Central memory CD4-positive, alpha-beta T cell (primary cell): ENCODE data around the gene WNT10A.
"Not testable (repeated sequence)": the region's sequence is repeated elsewhere in the genome, so short reads cannot be mapped to it uniquely, and the experiment has no call there.

ENCODE experiments used
- DNase-seq: peaks from one replicate; pipeline ENCODE4 v3.0.0; 2022

Gene WNT10A

DNA sequence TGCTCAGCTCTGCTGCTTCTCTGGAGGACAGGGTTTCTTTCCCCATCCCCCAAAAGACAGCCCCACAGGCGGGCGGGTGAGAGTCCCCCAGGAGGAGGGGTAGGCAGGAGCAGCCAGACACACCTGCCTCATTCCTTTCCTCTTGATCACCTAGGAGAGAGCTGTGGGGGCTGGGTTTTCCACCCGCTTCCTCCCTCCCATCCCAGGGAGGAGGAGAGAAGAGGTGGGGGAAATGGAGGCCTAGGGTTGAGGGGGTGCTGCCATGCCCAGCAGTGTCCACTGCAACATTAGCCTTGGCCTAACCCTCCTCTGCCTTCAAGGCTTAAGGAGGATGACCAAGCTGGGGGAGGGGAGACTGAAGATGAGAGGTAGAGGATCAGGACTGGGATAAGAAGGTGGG is 14.7 kb downstream of the WNT10A start:
- DNase-seq: no peak

GRCh38 chr2:218895759-218896500 is 15.3 kb downstream of the WNT10A start:
- DNase-seq: no peak

GRCh38 chr2:218896501-218897393 is 16.1 kb downstream of the WNT10A start:
- peak; percentile 92 for DNase-seq

GRCh38 chr2:218897394-218898108 is 16.9 kb downstream of the WNT10A start:
- no peak for DNase-seq

GRCh38 chr2:218898109-218898878 is 17.6 kb downstream of the WNT10A start:
- peak; percentile 67 for DNase-seq

- DNase-seq: no peak
Observed at GRCh38 chr2:218899147-218899546, 18.5 kb downstream of the WNT10A start.

- DNase-seq: no peak
Observed at GRCh38 chr2:218902427-218902826, 21.8 kb downstream of the WNT10A start.

DNA sequence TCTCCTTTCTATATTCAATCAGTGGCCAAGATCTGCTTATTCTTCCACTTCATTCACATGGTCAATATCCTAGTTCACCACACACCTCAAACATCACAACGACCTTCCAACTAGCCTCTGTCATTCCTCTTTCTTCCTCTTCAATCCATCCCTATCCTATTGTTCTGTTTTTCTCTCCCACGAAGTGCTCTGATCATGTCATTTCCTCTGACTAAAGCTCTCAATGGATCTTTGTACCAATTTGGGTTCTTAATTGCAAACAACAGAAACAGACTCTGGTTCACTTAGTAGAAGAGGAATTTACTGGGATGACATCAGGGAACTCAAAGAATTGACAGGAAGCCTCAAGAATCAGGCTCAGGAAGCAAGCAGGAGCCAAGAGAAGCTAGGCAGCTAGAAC is 23.5 kb downstream of the WNT10A start:
- DNase-seq: no peak

DNA sequence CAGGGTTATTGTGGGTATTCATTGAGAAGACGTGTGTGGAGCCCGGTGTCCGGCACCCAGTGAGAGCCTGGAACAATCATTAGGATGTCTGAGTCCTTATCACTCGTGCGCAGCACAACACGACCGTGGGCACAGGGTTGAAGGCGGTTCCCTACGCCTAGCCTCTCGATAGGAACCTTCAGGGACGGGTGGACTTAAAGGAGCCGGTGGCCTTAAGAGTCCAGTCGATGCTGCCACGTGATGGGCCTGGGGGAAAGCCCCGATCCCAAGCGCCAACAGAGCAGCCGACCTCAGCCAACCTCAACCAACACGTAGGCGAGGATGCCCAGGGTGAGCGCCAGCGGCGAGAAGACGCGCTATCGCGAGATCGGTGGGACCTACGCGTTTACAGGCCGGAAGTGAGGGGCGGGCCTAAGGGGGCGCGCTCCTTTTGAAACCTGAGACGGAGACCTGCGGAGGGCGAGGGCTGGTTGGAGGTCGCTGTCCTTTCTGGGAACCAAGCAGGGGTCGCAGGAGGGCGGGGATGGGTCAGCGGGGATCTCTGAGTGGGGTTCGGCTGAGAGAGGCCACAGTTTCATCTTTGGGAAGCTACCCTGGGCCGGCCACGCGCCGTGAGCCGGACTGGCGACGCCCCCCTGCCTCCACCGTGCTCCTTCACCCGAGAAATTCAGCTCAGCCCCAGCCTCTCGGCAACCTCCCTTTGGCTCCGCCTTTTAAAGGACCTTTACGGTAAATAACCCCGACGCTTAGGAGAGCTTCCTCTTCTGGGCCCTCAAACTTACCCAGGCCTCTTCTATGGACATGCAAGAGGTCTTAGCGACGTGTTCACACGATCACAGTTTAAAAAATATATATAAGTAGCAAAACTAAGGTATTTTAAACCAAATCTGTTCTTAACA is 28.3 kb downstream of the WNT10A start:
- peak; percentile 86 for DNase-seq

DNA sequence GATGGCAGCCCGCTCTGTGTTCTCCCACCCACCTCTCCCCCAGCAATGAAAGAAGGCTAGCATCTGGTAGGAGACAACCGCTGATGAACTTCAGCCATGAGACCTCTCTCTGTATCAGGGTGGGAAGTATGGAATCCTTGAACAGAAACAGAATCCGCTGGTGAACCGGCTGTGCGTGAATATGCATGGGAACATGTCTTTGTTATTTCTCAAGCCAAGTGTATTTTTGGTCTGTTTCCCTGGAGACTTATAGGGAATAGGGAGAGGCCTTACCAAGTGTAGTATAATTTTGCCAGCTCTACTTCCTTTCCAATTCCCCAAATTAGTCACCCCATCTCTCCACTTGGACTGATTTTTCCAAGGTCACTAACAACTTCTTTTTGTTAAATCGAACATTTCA is 30.1 kb downstream of the WNT10A start:
- DNase-seq: no peak

- no peak for DNase-seq
Observed at GRCh38 chr2:218920504-218920903, 39.9 kb downstream of the WNT10A start.

DNA sequence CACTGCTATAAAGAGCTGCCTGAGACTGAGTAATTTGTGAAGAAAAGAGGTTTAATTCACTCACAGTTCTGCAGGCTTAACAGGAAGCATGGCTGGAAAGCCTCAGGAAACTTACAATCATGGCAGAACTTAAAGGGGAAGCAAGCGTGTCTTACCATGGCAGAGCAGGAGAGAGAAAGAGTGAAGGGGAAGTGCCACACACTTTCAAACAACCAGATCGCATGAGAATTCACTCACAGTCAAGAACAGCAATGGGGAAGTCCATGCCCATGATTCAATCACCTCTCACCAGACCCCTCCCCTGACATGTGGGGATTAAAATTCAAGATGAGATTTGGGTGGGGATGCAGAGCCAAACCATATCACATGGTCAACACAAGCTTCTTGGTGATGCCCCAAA is 44.1 kb downstream of the WNT10A start:
- DNase-seq: no peak

DNA sequence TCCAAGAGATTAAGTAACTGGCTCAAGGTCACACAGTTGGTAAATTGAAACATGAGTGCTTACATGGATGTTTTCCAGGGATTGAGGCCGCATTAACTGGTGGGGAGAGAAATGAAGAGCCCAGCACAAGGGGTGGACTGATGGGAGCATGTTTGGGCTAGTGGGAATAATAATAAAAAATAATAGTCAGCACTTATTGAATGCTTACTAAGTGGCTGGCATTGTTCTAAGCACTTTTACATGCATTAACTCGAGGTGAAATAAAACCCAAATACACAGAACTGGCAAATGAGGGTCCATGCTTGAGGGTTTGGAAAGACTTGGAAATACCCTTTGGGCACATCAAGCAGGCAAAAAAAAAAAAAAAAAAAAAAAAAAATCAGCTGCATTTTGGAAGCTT is 44.8 kb downstream of the WNT10A start:
- DNase-seq: no peak

- DNase-seq: no peak
Observed at GRCh38 chr2:218927422-218927821, 46.8 kb downstream of the WNT10A start.

- DNase-seq: no peak
Observed at GRCh38 chr2:218927876-218928275, 47.2 kb downstream of the WNT10A start.

DNA sequence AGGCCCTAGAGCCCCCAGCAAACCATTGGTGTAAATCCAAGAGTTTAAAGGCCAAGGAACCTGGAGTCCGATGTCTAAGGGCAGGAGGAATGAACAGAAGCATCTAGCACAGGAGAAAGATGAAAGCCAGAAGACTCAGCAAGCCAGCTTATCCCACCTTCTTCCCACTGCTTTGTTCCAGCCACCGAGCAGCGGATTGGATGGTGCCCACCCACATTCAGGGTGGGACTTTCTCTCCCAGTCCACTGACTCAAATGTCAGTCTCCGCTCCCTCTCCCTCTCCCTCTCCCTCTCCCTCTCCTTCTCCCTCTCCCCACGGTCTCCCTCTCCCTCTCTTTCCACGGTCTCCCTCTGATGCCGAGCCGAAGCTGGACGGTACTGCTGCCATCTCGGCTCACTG is 49.8 kb downstream of the WNT10A start:
- DNase-seq: not testable (repeated sequence)

DNA sequence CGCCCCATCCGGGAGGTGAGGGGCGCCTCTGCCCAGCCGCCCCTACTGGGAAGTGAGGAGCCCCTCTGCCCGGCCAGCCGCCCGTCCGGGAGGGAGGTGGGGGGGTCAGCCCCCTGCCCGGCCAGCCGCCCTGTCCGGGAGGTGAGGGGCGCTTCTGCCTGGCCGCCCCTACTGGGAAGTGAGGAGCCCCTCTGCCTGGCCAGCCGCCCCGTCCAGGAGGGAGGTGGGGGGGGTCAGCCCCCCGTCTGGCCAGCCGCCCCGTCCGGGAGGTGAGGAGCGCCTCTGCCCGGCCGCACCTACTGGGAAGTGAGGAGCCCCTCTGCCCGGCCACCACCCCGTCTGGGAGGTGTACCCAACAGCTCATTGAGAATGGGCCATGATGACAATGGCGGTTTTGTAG is 51.1 kb downstream of the WNT10A start:
- not testable (repeated sequence) for DNase-seq
